ENCODE results near the gene LRP1. TPM values are rescaled to one million over a fixed set of nuclear protein-coding genes. Genes with fewer than 3 reads are reported as not detected.

Gene LRP1
- total and polyA plus RNA-seq, 4 donors: 87.5 to 375 (median 139) TPM

DNA sequence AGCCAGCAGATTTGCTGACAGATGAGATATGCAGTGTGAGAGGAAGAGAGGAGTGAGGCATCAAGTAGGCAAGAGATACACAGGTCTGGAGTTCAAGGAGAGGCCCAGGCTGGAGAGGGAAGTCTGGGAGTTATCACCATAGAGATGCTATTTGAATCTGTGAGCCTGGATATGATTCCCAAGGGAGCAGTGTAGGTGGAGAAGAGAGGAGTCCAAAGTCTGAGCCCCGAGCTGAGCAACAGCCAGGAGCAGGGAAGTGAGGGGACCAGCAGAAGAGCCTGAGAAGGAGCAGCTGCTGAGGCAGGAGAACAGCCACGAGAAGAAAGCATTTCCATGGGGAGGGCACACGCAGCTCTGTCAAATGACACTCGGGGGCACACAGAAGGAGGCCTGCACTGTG, 68.2 kb downstream of the LRP1 start:
- DNase-seq (ENCODE audit: low spot score): no peak
- H3K9me3 ChIP-seq (ENCODE audit: control insufficient read depth in 4 of 4, low read length in 3 of 4): no peaks in the 10 kb centered on the region
- 78% methylated on average over 4 of the region's 4 CpGs for WGBS
- peaks cover 54 to 99% (median 81%) of the 10 kb centered on the region in 4 donors for H3K36me3 ChIP-seq (ENCODE audit: control insufficient read depth in 4 of 4, insufficient read depth in 3 of 4, low read depth in 1 of 4, low read length in 3 of 4)
- H3K9ac ChIP-seq (ENCODE audit: low read depth in 1 of 2, low read length in 2 of 2): no peak overlapping the region
- no peak overlapping the region for H3K4me3 ChIP-seq (ENCODE audit: low read depth in 1 of 3, low read length in 3 of 3)
- no peaks in the 10 kb centered on the region for H3K4me1 ChIP-seq (ENCODE audit: control insufficient read depth in 4 of 4, insufficient read depth in 4 of 4, low read length in 3 of 4)
- no peak overlapping the region for H3K27ac ChIP-seq (ENCODE audit: low read depth in 1 of 2, low read length in 2 of 2)
- TF ChIP-seq, protein P1, sequence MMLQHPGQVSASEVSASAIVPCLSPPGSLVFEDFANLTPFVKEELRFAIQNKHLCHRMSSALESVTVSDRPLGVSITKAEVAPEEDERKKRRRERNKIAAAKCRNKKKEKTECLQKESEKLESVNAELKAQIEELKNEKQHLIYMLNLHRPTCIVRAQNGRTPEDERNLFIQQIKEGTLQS (IDR thresholded peaks at IDR 0.05): no peak
- TF ChIP-seq FOXA2 (IDR thresholded peaks at IDR 0.05) (no peak), HNF4A (conservative IDR thresholded peaks at IDR 0.05) (no peak), NR2F2 (IDR thresholded peaks at IDR 0.05) (no peak), TAF1 (conservative IDR thresholded peaks at IDR 0.05) (no peak), HNF4G (IDR thresholded peaks at IDR 0.05) (no peak)
- TF ChIP-seq, protein P2, sequence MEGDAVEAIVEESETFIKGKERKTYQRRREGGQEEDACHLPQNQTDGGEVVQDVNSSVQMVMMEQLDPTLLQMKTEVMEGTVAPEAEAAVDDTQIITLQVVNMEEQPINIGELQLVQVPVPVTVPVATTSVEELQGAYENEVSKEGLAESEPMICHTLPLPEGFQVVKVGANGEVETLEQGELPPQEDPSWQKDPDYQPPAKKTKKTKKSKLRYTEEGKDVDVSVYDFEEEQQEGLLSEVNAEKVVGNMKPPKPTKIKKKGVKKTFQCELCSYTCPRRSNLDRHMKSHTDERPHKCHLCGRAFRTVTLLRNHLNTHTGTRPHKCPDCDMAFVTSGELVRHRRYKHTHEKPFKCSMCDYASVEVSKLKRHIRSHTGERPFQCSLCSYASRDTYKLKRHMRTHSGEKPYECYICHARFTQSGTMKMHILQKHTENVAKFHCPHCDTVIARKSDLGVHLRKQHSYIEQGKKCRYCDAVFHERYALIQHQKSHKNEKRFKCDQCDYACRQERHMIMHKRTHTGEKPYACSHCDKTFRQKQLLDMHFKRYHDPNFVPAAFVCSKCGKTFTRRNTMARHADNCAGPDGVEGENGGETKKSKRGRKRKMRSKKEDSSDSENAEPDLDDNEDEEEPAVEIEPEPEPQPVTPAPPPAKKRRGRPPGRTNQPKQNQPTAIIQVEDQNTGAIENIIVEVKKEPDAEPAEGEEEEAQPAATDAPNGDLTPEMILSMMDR (IDR thresholded peaks at IDR 0.05; ENCODE audit: low read depth, low read length, missing input control): no peak
- H3K27me3 ChIP-seq (ENCODE audit: control insufficient read depth in 4 of 4, insufficient read depth in 4 of 4, low read length in 3 of 4): no peaks in the 10 kb centered on the region

DNA sequence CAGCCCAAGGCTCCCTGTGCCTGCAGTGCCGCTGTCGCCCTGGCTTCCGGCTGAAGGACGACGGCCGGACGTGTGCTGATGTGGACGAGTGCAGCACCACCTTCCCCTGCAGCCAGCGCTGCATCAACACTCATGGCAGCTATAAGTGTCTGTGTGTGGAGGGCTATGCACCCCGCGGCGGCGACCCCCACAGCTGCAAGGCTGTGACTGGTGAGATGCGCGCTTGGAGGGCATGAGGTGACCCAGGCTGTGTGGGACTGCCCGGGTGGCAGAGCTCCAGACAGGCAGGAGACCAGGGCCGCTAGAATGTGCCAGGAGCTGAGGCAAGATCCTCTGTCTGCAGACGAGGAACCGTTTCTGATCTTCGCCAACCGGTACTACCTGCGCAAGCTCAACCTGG, 68.7 kb downstream of the LRP1 start:
- Histone ChIP-seq H3K9ac (ENCODE audit: low read depth in 1 of 2, low read length in 2 of 2) (no peak overlapping the region), H3K4me3 (ENCODE audit: low read depth in 1 of 3, low read length in 3 of 3) (no peak overlapping the region), H3K36me3 (ENCODE audit: control insufficient read depth in 4 of 4, insufficient read depth in 3 of 4, low read depth in 1 of 4, low read length in 3 of 4) (peaks cover 55 to 99% (median 79%) of the 10 kb centered on the region in 4 donors), H3K27me3 (ENCODE audit: control insufficient read depth in 4 of 4, insufficient read depth in 4 of 4, low read length in 3 of 4) (no peaks in the 10 kb centered on the region), H3K27ac (ENCODE audit: low read depth in 1 of 2, low read length in 2 of 2) (no peak overlapping the region), H3K9me3 (ENCODE audit: control insufficient read depth in 4 of 4, low read length in 3 of 4) (no peaks in the 10 kb centered on the region), H3K4me1 (ENCODE audit: control insufficient read depth in 4 of 4, insufficient read depth in 4 of 4, low read length in 3 of 4) (no peaks in the 10 kb centered on the region)
- no peak for DNase-seq (ENCODE audit: low spot score)
- WGBS: 91% methylated on average over 22 of the region's 22 CpGs
- TF ChIP-seq NR2F2 (IDR thresholded peaks at IDR 0.05) (no peak), TAF1 (conservative IDR thresholded peaks at IDR 0.05) (no peak), RAD21 (IDR thresholded peaks at IDR 0.05) (no peak), SP1 (IDR thresholded peaks at IDR 0.05) (no peak), HNF4G (IDR thresholded peaks at IDR 0.05) (no peak), FOXA1 (IDR thresholded peaks at IDR 0.05) (no peak), HNF4A (conservative IDR thresholded peaks at IDR 0.05) (no peak), RXRA (IDR thresholded peaks at IDR 0.05) (no peak)
- TF ChIP-seq, protein P3, sequence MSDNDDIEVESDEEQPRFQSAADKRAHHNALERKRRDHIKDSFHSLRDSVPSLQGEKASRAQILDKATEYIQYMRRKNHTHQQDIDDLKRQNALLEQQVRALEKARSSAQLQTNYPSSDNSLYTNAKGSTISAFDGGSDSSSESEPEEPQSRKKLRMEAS (IDR thresholded peaks at IDR 0.05): no peak
- TF ChIP-seq, protein P1 (IDR thresholded peaks at IDR 0.05): no peak

DNA sequence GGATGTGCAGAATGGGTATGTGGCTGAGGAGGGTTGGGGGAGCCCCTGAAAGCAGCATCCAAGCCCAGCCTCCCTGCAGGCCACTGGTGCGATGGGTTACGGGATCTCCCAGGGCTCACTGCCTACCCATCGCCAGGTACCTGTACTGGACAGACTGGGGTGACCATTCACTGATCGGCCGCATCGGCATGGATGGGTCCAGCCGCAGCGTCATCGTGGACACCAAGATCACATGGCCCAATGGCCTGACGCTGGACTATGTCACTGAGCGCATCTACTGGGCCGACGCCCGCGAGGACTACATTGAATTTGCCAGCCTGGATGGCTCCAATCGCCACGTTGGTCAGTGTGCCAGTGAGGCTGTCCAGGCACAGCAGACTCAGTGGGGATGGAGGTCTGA, 70.0 kb downstream of the LRP1 start:
- Histone ChIP-seq H3K4me3 (ENCODE audit: low read depth in 1 of 3, low read length in 3 of 3) (no peak overlapping the region), H3K36me3 (ENCODE audit: control insufficient read depth in 4 of 4, insufficient read depth in 3 of 4, low read depth in 1 of 4, low read length in 3 of 4) (peaks cover 53 to 99% (median 74%) of the 10 kb centered on the region in 4 donors), H3K27ac (ENCODE audit: low read depth in 1 of 2, low read length in 2 of 2) (no peak overlapping the region), H3K4me1 (ENCODE audit: control insufficient read depth in 4 of 4, insufficient read depth in 4 of 4, low read length in 3 of 4) (no peaks in the 10 kb centered on the region), H3K9ac (ENCODE audit: low read depth in 1 of 2, low read length in 2 of 2) (no peak overlapping the region), H3K9me3 (ENCODE audit: control insufficient read depth in 4 of 4, low read length in 3 of 4) (no peaks in the 10 kb centered on the region), H3K27me3 (ENCODE audit: control insufficient read depth in 4 of 4, insufficient read depth in 4 of 4, low read length in 3 of 4) (no peaks in the 10 kb centered on the region)
- 94% methylated on average over 17 of the region's 17 CpGs for WGBS
- no peak for DNase-seq (ENCODE audit: low spot score)
- TF ChIP-seq JUND (IDR thresholded peaks at IDR 0.05): no peak
- TF ChIP-seq RAD21 (IDR thresholded peaks at IDR 0.05): no peak
- no peak for TF ChIP-seq GABPA (IDR thresholded peaks at IDR 0.05 in 1 of 2, conservative IDR thresholded peaks at IDR 0.05 in 1 of 2)
- TF ChIP-seq HNF4A (conservative IDR thresholded peaks at IDR 0.05): no peak
- no peak for TF ChIP-seq HNF4G (IDR thresholded peaks at IDR 0.05)
- TF ChIP-seq, protein P1 (IDR thresholded peaks at IDR 0.05): no peak
- TF ChIP-seq, protein P3 (IDR thresholded peaks at IDR 0.05): no peak
- TF ChIP-seq RXRA (IDR thresholded peaks at IDR 0.05): no peak
- TF ChIP-seq, protein P4, sequence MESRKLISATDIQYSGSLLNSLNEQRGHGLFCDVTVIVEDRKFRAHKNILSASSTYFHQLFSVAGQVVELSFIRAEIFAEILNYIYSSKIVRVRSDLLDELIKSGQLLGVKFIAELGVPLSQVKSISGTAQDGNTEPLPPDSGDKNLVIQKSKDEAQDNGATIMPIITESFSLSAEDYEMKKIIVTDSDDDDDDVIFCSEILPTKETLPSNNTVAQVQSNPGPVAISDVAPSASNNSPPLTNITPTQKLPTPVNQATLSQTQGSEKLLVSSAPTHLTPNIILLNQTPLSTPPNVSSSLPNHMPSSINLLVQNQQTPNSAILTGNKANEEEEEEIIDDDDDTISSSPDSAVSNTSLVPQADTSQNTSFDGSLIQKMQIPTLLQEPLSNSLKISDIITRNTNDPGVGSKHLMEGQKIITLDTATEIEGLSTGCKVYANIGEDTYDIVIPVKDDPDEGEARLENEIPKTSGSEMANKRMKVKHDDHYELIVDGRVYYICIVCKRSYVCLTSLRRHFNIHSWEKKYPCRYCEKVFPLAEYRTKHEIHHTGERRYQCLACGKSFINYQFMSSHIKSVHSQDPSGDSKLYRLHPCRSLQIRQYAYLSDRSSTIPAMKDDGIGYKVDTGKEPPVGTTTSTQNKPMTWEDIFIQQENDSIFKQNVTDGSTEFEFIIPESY (IDR thresholded peaks at IDR 0.05): no peak
- no peak for TF ChIP-seq TAF1 (conservative IDR thresholded peaks at IDR 0.05)
- TF ChIP-seq, protein P2 (IDR thresholded peaks at IDR 0.05; ENCODE audit: low read depth, low read length, missing input control): no peak
- TF ChIP-seq FOXA2 (IDR thresholded peaks at IDR 0.05): no peak
- TF ChIP-seq SP1 (IDR thresholded peaks at IDR 0.05): no peak
- no peak for TF ChIP-seq YY1 (IDR thresholded peaks at IDR 0.05)
